Endodermal cell (in vitro differentiated cells): ENCODE data around the gene DPP4. TPM values are rescaled to one million over a fixed set of nuclear protein-coding genes. Genes with fewer than 3 reads are reported as not detected.
A peak's percentile ranks its signal among the peaks of the same experiment; 100 is the strongest.

Source experiments
- DNase-seq: peaks from one replicate; pipeline ENCODE4 v3.0.0-alpha.2; 2017
- H3K27ac ChIP-seq: 2 replicates; pipeline ENCODE4 v1.5.1; 2013; ENCODE audit warnings: mild to moderate bottlenecking, low read depth, low read length, moderate library complexity
- H3K27me3 ChIP-seq: 2 replicates; pipeline ENCODE4 v1.6.1; 2013; ENCODE audit warnings: mild to moderate bottlenecking, low read length, moderate library complexity; ENCODE audit not compliant: insufficient read depth, control insufficient read depth, poor library complexity, severe bottlenecking
- H3K36me3 ChIP-seq: 2 replicates; pipeline ENCODE4 v1.7.0; 2013; ENCODE audit warnings: mild to moderate bottlenecking, low read length, moderate library complexity; ENCODE audit not compliant: control insufficient read depth, insufficient read depth
- H3K4me1 ChIP-seq: one replicate; pipeline ENCODE4 v1.7.0; 2013; ENCODE audit warnings: low read length; ENCODE audit not compliant: control insufficient read depth, insufficient read depth
- H3K4me3 ChIP-seq: 2 replicates; pipeline ENCODE4 v1.5.1; 2013; ENCODE audit warnings: mild to moderate bottlenecking, low read length, moderate library complexity
- H3K9ac ChIP-seq: 2 replicates; pipeline ENCODE4 v1.6.1; 2013; ENCODE audit warnings: mild to moderate bottlenecking, low read length, moderate library complexity; ENCODE audit not compliant: poor library complexity, severe bottlenecking; ENCODE audit errors: extremely low read depth
- H3K9me3 ChIP-seq: 2 replicates; pipeline ENCODE4 v1.6.1; 2013; ENCODE audit warnings: mild to moderate bottlenecking, low read length, moderate library complexity; ENCODE audit not compliant: control insufficient read depth
- H3K27ac Mint-ChIP-seq: 2 replicates; pipeline ENCODE4 v1.8.0; 2020; ENCODE audit warnings: mixed read lengths
- H3K27me3 Mint-ChIP-seq: 2 replicates; pipeline ENCODE4 v1.8.0; 2021; ENCODE audit warnings: mild to moderate bottlenecking, mixed read lengths; ENCODE audit not compliant: insufficient read depth
- H3K36me3 Mint-ChIP-seq: 2 replicates; pipeline ENCODE4 v1.8.0; 2020; ENCODE audit warnings: low read depth, mixed read lengths
- H3K4me1 Mint-ChIP-seq: 2 replicates; pipeline ENCODE4 v1.8.0; 2020; ENCODE audit warnings: mixed read lengths
- H3K4me3 Mint-ChIP-seq: 2 replicates; pipeline ENCODE4 v1.8.0; 2020; ENCODE audit warnings: mild to moderate bottlenecking, moderate library complexity, mixed read lengths
- H3K9me3 Mint-ChIP-seq: 2 replicates; pipeline ENCODE4 v1.8.0; 2020; ENCODE audit warnings: mild to moderate bottlenecking, mixed read lengths
- CTCF ChIP-seq: fragments of 200-600 bp; sonication (generic); conservative IDR thresholded peaks from 2 replicates; pipeline ENCODE4 v1.5.0; 2021; ENCODE audit warnings: antibody characterized with exemption, mild to moderate bottlenecking
- WGBS, 2 experiments: methylation state at CpG; one replicate each; pipeline versions ENCODE4 v1.1.5 to v1.1.7; 2013; ENCODE audit warnings: missing lambda C conversion rate in 2 of 2, mixed read lengths in 1 of 2; ENCODE audit not compliant: insufficient coverage in 1 of 2, insufficient read length in 1 of 2; 5-methylcytosine and 5-hydroxymethylcytosine counted together
- total RNA-seq, 2 donors: library from RNA; stranded (reverse); fragmentation: NEBNext Ultra II Directional in 1 of 2; extraction: Animal tissue kit (Norgen Biotek cat#: 25700) in 1 of 2; gene quantifications; 2 replicates in 1 of 2; 3 replicates in 1 of 2; pipeline ENCODE4 v1.2.1, GENCODE V29; 2021

The DPP4 gene
- total RNA-seq, 2 donors from 2014 or later: 0.46 to 1.2 TPM

DNA sequence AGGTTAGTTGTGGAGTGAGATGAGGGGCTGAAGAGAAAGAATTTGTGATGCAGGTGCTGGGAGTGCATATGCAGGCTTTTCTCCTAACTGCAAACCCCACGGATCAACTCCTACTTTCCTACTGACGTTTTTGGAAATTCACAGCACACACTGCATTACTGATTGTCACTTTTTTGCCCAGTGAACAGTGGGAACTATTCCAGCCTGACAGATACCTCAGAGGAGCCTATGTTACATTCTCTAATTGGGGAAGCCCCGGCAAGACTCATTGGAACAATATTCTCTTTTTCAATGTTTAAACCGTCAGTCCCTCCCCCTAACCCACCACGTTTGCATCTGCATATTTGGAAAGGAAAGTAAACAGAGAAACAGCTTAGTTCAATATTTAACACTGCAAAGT, 126.2 kb downstream of the DPP4 start:
- no peak for TF ChIP-seq CTCF
- H3K4me1 ChIP-seq: no peaks in the 10 kb centered on the region
- no peak overlapping the region for H3K4me3 ChIP-seq
- no peak overlapping the region for H3K27ac ChIP-seq
- 40 to 47% methylated on average over 3 to 5 of the region's 5 CpGs for WGBS, 2 experiments
- Mint-ChIP-seq H3K4me1 (no peaks in the 10 kb centered on the region), H3K27ac (no peak overlapping the region), H3K36me3 (no peaks in the 10 kb centered on the region), H3K4me3 (no peak overlapping the region), H3K27me3 (no peaks in the 10 kb centered on the region), H3K9me3 (no peaks in the 10 kb centered on the region)
- no peak overlapping the region for H3K9ac ChIP-seq
- no peaks in the 10 kb centered on the region for H3K9me3 ChIP-seq
- H3K27me3 ChIP-seq: no peaks in the 10 kb centered on the region
- no peak for DNase-seq
- no peaks in the 10 kb centered on the region for H3K36me3 ChIP-seq

- no peaks in the 10 kb centered on the region for H3K9me3 Mint-ChIP-seq
- Histone ChIP-seq H3K27ac (no peak overlapping the region), H3K27me3 (no peaks in the 10 kb centered on the region), H3K4me1 (no peaks in the 10 kb centered on the region), H3K4me3 (no peak overlapping the region), H3K9ac (no peak overlapping the region), H3K9me3 (no peaks in the 10 kb centered on the region), H3K36me3 (no peaks in the 10 kb centered on the region)
- TF ChIP-seq CTCF: no peak
- no peak overlapping the region for H3K4me3 Mint-ChIP-seq
- DNase-seq: no peak
- no peak overlapping the region for H3K27ac Mint-ChIP-seq
- no peaks in the 10 kb centered on the region for H3K27me3 Mint-ChIP-seq
- H3K36me3 Mint-ChIP-seq: no peaks in the 10 kb centered on the region
- H3K4me1 Mint-ChIP-seq: no peaks in the 10 kb centered on the region
- WGBS, 2 experiments: 85 to 95% methylated on average over 3 of the region's 3 CpGs
Measured at GRCh38 chr2:161947406-161947805, 126.6 kb downstream of the DPP4 start.

DNA sequence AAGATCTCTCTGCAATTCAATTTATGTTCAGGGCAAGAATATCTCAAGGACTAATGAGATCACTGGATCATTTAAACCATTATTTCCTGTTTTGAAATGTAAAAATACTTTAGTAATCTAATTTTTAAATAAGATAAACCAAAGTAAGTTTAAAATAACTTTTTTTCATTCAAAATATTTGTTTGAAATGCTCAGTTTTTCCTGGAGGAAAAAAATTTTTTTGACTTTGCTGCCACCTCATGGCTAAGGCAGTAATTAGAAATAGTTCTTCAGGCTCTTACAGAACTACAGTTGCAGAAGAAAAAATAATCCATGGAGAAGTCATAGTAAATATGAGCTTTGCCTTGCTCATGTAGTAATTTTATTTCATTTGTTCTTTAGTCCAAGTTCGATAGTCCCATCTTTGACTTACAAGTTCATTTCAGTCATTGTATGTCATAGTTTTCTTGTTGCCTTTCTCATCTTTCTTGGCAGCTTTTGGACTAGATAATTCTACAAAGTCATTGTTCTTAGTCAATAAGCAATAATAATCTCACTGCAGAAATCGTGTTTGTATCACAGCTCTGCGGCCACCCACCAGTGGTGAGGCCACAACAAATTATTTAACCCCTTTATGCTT, 127.4 kb downstream of the DPP4 start:
- Mint-ChIP-seq H3K4me3 (no peak overlapping the region), H3K27me3 (no peaks in the 10 kb centered on the region), H3K36me3 (no peaks in the 10 kb centered on the region), H3K9me3 (no peaks in the 10 kb centered on the region), H3K27ac (no peak overlapping the region), H3K4me1 (no peaks in the 10 kb centered on the region)
- no peak for DNase-seq
- no peak overlapping the region for H3K9ac ChIP-seq
- 30% methylated on average over 1 to 3 of the region's 3 CpGs for WGBS, 2 experiments
- H3K4me3 ChIP-seq: no peak overlapping the region
- H3K9me3 ChIP-seq: no peaks in the 10 kb centered on the region
- peak; percentile 81 for TF ChIP-seq CTCF
- no peak overlapping the region for H3K27ac ChIP-seq
- H3K4me1 ChIP-seq: no peaks in the 10 kb centered on the region
- H3K27me3 ChIP-seq: no peaks in the 10 kb centered on the region
- no peaks in the 10 kb centered on the region for H3K36me3 ChIP-seq
